PC-3 (cell line): ENCODE results near the gene CDRT4. TPM values are rescaled to one million over a fixed set of nuclear protein-coding genes. Genes with fewer than 3 reads are reported as not detected.
"Not testable (repeated sequence)": the region's sequence is repeated elsewhere in the genome, so short reads cannot be mapped to it uniquely, and the experiment has no call there.

Source experiments
- ATAC-seq: fragments of 200-7000 bp; cut with Tn5 transposase; 2 replicates; pipeline ENCODE4 v1.9.1; 2020; ENCODE audit warnings: mild to moderate bottlenecking, moderate library complexity
- BruUV-seq: library from RNA; stranded (reverse); fragments of 400-500 nt; replicated peaks from 2 replicates; lab custom pipeline; 2021; lab: Mats Ljungman, UMichigan
- CTCF ChIA-PET: fragments of 300-600 bp; sonication (Branson Sonifier 250); formaldehyde crosslinking; loops from one replicate; lab custom pipeline; 2022; ENCODE audit warnings: antibody characterized with exemption; lab: Charles Lee
- POLR2A ChIA-PET: fragments of 300-600 bp; sonication (Branson Sonifier 250); formaldehyde crosslinking; loops from one replicate; lab custom pipeline; 2022; ENCODE audit warnings: antibody characterized with exemption; ENCODE audit not compliant: unreplicated experiment; lab: Charles Lee
- DNase-seq: peaks from one replicate; pipeline ENCODE4 v3.0.0-alpha.2; 2015
- H2AFZ ChIP-seq: fragments of 300-600 bp; sonication (generic); 2 replicates; pipeline ENCODE4 v1.6.0; 2016; ENCODE audit warnings: antibody characterized with exemption, low read length
- H3F3A ChIP-seq: fragments of 300-600 bp; sonication (generic); one replicate; pipeline ENCODE4 v1.6.0; 2017; ENCODE audit warnings: antibody characterized with exemption, low read length, control low read depth, mild to moderate bottlenecking; ENCODE audit not compliant: unreplicated experiment
- H3K27ac ChIP-seq: fragments of 300-600 bp; sonication (generic); 2 replicates; pipeline ENCODE4 v1.5.1; 2016; ENCODE audit warnings: mild to moderate bottlenecking, low read length
- H3K27me3 ChIP-seq: fragments of 300-600 bp; sonication (generic); 2 replicates; pipeline ENCODE4 v1.6.1; 2016; ENCODE audit warnings: low read length, mixed read lengths
- H3K36me3 ChIP-seq: fragments of 300-600 bp; sonication (generic); 2 replicates; pipeline ENCODE4 v1.6.1; 2016; ENCODE audit warnings: low read depth, mixed run types, low read length, mixed read lengths
- H3K4me1 ChIP-seq: fragments of 300-600 bp; sonication (generic); 2 replicates; pipeline ENCODE4 v1.5.1; 2016; ENCODE audit warnings: low read length; ENCODE audit not compliant: insufficient read depth
- H3K4me2 ChIP-seq: fragments of 300-600 bp; sonication (generic); 2 replicates; pipeline ENCODE4 v1.6.0; 2016; ENCODE audit warnings: low read length
- H3K4me3 ChIP-seq: fragments of 300-600 bp; sonication (generic); 2 replicates; pipeline ENCODE4 v1.5.1; 2016; ENCODE audit warnings: mild to moderate bottlenecking, low read length, mixed read lengths
- H3K79me2 ChIP-seq: fragments of 300-600 bp; sonication (generic); 2 replicates; pipeline ENCODE4 v1.6.1; 2017; ENCODE audit warnings: low read length, mixed read lengths
- H3K9ac ChIP-seq: fragments of 300-600 bp; sonication (generic); 2 replicates; pipeline ENCODE4 v1.6.0; 2016; ENCODE audit warnings: mild to moderate bottlenecking, low read length
- H3K9me2 ChIP-seq: fragments of 300-600 bp; sonication (generic); replicated peaks from 2 replicates; pipeline ENCODE4 v1.6.1; 2016; ENCODE audit warnings: mixed run types, low read length, mixed read lengths
- H3K9me3 ChIP-seq: fragments of 300-600 bp; sonication (generic); 2 replicates; pipeline ENCODE4 v1.6.1; 2016; ENCODE audit warnings: low read length, mixed read lengths
- H4K20me1 ChIP-seq: fragments of 300-600 bp; sonication (generic); 2 replicates; pipeline ENCODE4 v1.6.1; 2016; ENCODE audit warnings: low read length, mixed read lengths
- EZH2 ChIP-seq: fragments of 300-600 bp; sonication (generic); IDR thresholded peaks from one replicate; pipeline ENCODE4 v1.6.1; 2017; ENCODE audit warnings: antibody characterized with exemption, mild to moderate bottlenecking, low read length; ENCODE audit not compliant: unreplicated experiment
- EZH2phosphoT487 ChIP-seq: fragments of 300-600 bp; sonication (generic); IDR thresholded peaks from 2 replicates; pipeline ENCODE4 v1.6.1; 2018; ENCODE audit warnings: mild to moderate bottlenecking, antibody characterized with exemption, low read length, borderline replicate concordance
- intact Hi-C: fragments of 100-400 bp; cut with micrococcal nuclease; formaldehyde crosslinking; loops from 2 replicates; pipeline ENCODE4 v1.9.0; 2023
- total RNA-seq: library from RNA; depleted of rRNA; stranded (reverse); fragments of >200 nt; gene quantifications from 2 replicates; pipeline ENCODE4 v1.2.3, GENCODE V29; 2014
- TF ChIP-seq, protein P1 (sequence below): fragments of 300-600 bp; sonication (generic); conservative IDR thresholded peaks from 2 replicates; pipeline ENCODE4 v1.5.1; 2017; ENCODE audit warnings: antibody characterized with exemption, low read depth, mild to moderate bottlenecking, low read length

The CDRT4 gene
- total RNA-seq, 1 experiment from 2014 or later, result 5.0 TPM

GRCh38 chr17:15441315-15441714, 26.1 kb downstream of the CDRT4 start:
- POLR2A ChIA-PET, result no interaction called here
- no TSS peak for BruUV-seq

GRCh38 chr17:15440347-15440746, 27.1 kb downstream of the CDRT4 start:
- no TSS peak for BruUV-seq

More at GRCh38 chr17:15441315-15441714, 26.1 kb downstream of the CDRT4 start:
- H3F3A ChIP-seq, result no peaks in the 10 kb centered on the region
- no peak overlapping the region for H3K4me2 ChIP-seq
- peaks cover 6% of the 10 kb centered on the region for H3K36me3 ChIP-seq
- peaks cover 7% of the 10 kb centered on the region for H3K4me1 ChIP-seq
- no peak overlapping the region for H3K9ac ChIP-seq
- DNase-seq (no peak), ATAC-seq (no peak)
- H3K27ac ChIP-seq, result no peak overlapping the region
- H3K9me3 ChIP-seq, result no peaks in the 10 kb centered on the region
- no peaks in the 10 kb centered on the region for H4K20me1 ChIP-seq
- H3K4me3 ChIP-seq, result no peak overlapping the region
- H3K27me3 ChIP-seq, result no peaks in the 10 kb centered on the region
- TF ChIP-seq, protein P1, sequence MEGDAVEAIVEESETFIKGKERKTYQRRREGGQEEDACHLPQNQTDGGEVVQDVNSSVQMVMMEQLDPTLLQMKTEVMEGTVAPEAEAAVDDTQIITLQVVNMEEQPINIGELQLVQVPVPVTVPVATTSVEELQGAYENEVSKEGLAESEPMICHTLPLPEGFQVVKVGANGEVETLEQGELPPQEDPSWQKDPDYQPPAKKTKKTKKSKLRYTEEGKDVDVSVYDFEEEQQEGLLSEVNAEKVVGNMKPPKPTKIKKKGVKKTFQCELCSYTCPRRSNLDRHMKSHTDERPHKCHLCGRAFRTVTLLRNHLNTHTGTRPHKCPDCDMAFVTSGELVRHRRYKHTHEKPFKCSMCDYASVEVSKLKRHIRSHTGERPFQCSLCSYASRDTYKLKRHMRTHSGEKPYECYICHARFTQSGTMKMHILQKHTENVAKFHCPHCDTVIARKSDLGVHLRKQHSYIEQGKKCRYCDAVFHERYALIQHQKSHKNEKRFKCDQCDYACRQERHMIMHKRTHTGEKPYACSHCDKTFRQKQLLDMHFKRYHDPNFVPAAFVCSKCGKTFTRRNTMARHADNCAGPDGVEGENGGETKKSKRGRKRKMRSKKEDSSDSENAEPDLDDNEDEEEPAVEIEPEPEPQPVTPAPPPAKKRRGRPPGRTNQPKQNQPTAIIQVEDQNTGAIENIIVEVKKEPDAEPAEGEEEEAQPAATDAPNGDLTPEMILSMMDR, result no peak
- TF ChIP-seq EZH2phosphoT487, result no peak
- no peak for TF ChIP-seq EZH2
- CTCF ChIA-PET, result no interaction called here
- H2AFZ ChIP-seq, result no peak overlapping the region
- intact Hi-C loops, result no loop called here
- no peaks in the 10 kb centered on the region for H3K9me2 ChIP-seq
- no peaks in the 10 kb centered on the region for H3K79me2 ChIP-seq

GRCh38 chr17:15439205-15439985, 28.0 kb downstream of the CDRT4 start:
- H3K36me3 ChIP-seq, ATAC-seq, H3F3A ChIP-seq, H3K4me2 ChIP-seq, H3K27ac ChIP-seq, CTCF ChIA-PET, DNase-seq, H4K20me1 ChIP-seq, H3K79me2 ChIP-seq, BruUV-seq, H2AFZ ChIP-seq, H3K4me3 ChIP-seq, H3K9ac ChIP-seq, H3K9me2 ChIP-seq, H3K9me3 ChIP-seq, POLR2A ChIA-PET, intact Hi-C loops, H3K27me3 ChIP-seq: not testable (repeated sequence)
- H3K4me1 ChIP-seq, result peaks cover 13% of the 10 kb centered on the region

More at GRCh38 chr17:15440347-15440746, 27.1 kb downstream of the CDRT4 start:
- no peak overlapping the region for H3K4me2 ChIP-seq
- no peak overlapping the region for H3K9ac ChIP-seq
- no peak overlapping the region for H2AFZ ChIP-seq
- DNase-seq (no peak), ATAC-seq (no peak)
- H3K27me3 ChIP-seq, result no peaks in the 10 kb centered on the region
- H3F3A ChIP-seq, result no peaks in the 10 kb centered on the region
- no peaks in the 10 kb centered on the region for H4K20me1 ChIP-seq
- H3K4me1 ChIP-seq, result peaks cover 13% of the 10 kb centered on the region
- TF ChIP-seq, protein P1, result no peak
- no peak for TF ChIP-seq EZH2
- TF ChIP-seq EZH2phosphoT487, result no peak
- H3K36me3 ChIP-seq, result peaks cover 6% of the 10 kb centered on the region
- no peak overlapping the region for H3K4me3 ChIP-seq
- intact Hi-C loops, result no loop called here
- H3K9me2 ChIP-seq, result no peaks in the 10 kb centered on the region
- ChIA-PET CTCF (no interaction called here), POLR2A (no interaction called here)
- H3K79me2 ChIP-seq, result no peaks in the 10 kb centered on the region
- no peak overlapping the region for H3K27ac ChIP-seq
- H3K9me3 ChIP-seq, result no peaks in the 10 kb centered on the region
